Germinal center (tissue), 1 donor: ENCODE data around the gene FOXJ3.
A peak's percentile ranks its signal among the peaks of the same experiment; 100 is the strongest.

Experiments
- DNase-seq: peaks from one replicate; pipeline ENCODE4 v3.0.0; 2012; ENCODE audit warnings: mixed read lengths, low spot score

Gene FOXJ3

GRCh38 chr1:42167611-42168390 lies 167.2 kb downstream of the FOXJ3 start:
- DNase-seq: no peak

DNA sequence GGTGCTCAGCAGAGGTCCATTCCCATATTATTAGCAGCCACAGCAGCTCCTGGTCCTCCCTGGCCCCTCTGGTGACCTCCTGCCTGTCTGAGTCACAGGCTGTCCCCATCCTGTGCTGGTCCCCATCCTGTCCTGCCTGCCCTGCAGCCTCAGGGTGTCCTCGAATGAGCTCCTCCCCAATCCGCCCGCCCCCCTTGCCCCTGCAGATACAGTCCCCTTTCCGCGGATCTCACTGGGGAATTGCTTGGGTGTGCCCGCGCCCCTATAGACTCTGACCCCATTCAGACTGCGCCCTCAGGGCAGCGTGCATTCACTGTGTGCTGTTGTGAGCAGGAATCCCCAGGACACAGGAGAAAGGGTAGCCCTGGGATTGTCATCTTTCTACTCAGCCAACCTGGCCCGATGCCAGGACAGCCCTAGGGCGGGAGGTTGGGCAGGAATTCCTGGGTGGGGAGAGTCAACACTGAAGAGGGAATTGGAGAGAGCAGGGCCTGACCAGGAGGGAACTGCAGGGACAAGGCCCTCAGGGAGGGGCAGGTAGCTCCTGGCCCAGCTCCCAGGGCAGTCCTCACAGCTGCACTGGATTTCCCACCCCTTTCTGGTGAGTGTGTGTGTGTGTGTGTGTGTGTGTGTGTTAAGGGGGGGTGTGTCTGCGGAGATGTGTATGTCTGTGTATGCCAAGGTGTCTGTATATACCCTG lies 169.4 kb downstream of the FOXJ3 start:
- DNase-seq: no peak

DNA sequence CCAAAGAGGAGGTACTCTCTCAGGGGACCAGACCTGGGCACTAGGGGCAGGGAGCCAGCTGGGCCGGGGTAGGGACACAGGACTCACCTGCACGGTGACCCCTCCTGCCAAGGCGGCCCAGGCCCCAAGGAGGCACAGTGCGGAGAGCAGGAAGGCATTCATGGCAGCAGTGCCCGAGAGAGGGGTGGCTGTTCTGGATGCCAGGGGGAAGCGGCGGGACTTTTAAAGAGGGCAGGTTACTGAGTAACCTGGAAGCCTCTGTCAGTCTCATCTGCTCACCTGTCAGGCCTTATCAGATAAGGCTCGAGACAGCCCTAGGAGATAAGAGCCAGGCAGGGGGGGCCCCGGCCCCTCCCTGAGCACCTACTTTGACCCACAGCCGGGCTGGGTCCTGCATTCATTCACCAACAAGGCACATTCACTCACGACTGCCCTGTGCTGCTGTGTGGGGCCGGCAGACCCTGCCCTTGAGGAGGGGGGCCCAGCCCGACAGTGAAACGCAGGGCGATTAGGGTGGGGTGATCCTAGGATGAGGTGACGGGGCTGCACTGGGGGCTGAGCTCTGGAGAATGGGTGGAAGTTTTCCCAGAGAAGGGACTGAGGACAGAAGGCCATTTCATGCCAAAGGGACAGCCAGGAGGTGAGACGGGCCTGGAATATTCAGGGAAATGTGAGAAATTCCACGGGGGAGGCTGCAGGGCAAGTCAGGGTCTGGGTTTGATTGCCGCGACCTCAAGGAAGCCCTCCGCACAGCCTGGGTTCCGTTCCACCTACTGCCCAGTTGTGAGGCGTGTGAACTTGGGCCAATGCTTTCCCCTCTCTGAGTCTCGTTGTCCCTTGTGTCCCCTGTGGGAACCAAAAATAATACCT lies 170.2 kb downstream of the FOXJ3 start, which contains the start of gene GUCA2A:
TSS of gene GUCA2A (minus strand) at position 195 of the 870 bp plus-strand sequence. CDS start at position 162, 33 bp downstream.
- no peak for DNase-seq

GRCh38 chr1:42163536-42164503 lies 171.2 kb downstream of the FOXJ3 start:
- no peak for DNase-seq

- DNase-seq: no peak
Observed at GRCh38 chr1:42163114-42163513, 171.9 kb downstream of the FOXJ3 start.

DNA sequence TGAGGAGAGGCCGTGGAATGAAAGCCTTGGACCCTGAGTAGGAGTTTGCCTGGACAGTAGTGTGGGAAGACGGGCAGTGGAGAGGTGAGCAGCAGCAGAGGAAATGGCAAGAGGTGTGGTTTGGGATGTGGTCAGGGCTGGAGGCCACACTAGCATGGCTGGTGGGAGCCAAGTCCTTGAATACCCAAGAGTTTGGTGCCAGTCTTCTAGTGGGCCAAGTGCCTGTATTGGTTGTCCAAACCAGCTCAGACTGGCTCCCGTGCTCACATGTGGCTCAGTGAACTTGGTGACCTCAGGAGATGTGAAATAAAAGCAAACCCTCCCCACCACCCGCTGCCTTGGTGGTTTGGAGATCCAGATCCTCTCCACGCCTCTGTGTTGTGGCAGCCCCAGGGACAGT lies 172.9 kb downstream of the FOXJ3 start:
- DNase-seq: no peak

DNA sequence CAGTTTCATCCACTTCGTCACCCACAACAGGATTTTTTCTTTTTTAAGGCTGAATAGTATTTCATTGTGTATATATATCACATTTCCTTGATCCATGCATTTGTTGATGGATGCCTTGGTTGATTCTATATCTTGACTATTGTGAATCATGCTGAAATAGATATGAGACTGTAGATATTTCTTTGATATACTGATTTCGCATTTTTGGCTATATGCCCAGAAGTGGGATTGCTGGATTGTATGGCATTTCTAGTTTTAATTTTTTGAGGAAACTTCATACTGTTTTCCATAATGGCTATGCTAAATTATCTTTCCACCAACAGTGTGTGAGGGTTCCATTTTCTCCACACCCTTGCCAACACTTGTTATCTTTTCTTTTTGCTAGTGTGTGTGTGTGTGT lies 176.8 kb downstream of the FOXJ3 start:
- DNase-seq: no peak

GRCh38 chr1:42157667-42158066 lies 177.4 kb downstream of the FOXJ3 start:
- no peak for DNase-seq

DNA sequence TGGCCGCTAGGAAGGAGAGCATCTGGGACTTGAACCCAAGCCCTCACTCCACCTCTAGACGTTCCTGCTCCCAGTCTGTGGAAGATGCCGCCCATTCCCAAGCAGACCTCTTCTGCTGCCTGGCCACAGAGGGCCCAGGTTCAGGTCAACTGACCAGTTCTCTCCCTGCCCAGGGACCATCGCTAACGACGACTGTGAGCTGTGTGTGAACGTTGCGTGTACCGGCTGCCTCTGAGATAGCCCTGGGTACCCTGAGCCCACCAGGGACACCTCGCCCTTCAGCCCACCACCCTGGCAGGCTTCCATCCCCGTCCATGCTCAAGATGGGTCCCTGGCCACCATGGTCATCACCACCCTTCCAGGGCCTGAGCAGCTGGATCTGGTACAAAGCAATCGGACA lies 179.7 kb downstream of the FOXJ3 start:
- DNase-seq: no peak

DNA sequence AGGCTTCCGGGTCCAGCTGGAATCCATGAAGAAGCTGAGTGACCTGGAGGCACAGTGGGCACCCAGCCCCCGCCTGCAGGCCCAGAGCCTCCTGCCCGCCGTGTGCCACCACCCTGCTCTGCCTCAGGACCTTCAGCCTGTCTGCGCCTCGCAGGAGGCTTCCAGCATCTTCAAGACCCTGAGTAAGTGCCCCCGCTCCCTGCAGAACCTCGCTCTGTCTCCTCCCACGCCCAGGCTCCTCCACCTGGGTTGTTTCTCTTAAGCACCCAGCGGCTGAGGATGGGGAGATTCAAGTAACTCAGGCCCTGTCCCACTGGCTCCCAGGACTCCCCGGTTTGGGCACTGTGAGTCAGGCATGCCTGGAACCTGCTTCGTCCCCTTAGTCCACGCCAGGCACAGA lies 180.3 kb downstream of the FOXJ3 start:
- no peak for DNase-seq

- DNase-seq: no peak
Observed at GRCh38 chr1:42153624-42154023, 181.4 kb downstream of the FOXJ3 start.

GRCh38 chr1:42152907-42153600 lies 182.0 kb downstream of the FOXJ3 start, which contains the start of gene GUCA2B:
GUCA2B (plus strand) TSS chr1:42153410; CDS start chr1:42153451, 41 bp downstream.
- DNase-seq: no peak

DNA sequence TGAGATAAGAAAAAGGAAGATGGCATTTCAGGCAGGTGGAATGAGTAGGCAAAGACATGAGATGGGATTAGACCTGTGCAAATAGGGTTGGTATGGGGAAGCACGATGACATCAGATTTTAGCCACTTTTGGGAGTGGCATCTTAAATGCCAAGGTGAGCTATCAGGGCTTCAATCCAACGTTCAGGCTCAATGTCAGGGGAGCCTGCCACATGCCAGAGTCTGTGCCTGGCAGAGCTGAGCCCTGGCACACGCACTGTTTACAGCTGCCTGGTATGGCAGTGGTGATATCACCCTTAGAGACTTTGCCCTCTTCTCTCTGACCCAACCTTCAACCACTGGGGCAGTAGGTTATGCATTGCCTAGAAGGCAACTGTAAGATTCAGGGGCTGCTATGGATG lies 182.9 kb downstream of the FOXJ3 start:
- DNase-seq: no peak

DNA sequence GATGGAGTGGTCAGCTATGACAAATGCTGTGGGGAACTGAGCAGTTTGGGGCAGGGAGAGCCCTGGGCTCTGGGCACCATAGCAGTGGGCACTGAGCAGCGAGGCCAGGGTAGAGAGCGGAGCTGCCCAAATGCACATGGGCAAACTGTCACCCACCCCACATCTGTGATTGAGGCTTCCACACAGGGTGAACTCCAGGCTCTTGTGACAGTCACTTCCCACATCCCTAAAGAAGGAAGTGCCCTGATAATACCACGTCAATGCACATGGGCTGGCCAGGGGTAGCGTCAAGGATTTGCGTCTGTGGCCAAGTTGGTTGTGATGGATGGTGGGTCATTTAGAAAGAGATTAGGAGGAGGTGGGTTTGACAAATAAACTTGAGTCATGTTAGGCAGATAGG lies 184.4 kb downstream of the FOXJ3 start:
- DNase-seq: no peak

GRCh38 chr1:42148166-42148565 lies 186.9 kb downstream of the FOXJ3 start:
- DNase-seq: no peak

DNA sequence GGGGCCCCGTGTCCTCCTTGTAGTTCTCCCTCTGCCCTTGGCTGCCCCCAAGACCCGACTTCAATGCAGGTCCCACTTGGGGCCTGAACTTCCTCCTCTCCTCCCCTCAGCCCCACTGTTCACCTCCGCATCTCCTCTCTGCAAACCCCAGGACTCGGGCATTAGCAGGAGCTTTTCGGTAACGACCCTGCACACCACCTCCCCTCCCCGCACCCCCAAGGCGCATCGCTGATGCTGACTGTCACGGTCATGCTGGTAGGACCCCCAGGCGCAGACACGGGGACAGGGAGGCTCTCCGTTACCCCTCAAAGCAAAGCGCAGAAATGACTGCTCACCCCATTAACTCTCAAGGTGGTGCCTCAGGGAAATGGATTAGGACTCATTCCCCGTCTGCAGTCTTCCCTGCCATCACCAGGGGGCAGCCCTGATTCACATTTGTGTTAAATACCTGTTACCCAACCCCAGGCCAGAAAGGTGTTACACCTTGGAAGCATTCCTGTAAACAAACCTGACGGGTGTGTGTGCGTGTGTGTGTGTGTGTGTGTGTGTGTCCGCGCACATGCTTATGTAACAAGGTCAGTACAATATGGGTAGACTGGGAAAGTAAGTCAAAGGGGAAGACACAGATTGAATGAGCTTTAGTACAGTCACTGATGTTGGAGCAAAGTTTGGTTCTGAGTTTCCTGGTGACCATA lies 188.3 kb downstream of the FOXJ3 start:
- peak; percentile 72 for DNase-seq

- no peak for DNase-seq
Observed at GRCh38 chr1:42145764-42146625, 189.0 kb downstream of the FOXJ3 start.

DNA sequence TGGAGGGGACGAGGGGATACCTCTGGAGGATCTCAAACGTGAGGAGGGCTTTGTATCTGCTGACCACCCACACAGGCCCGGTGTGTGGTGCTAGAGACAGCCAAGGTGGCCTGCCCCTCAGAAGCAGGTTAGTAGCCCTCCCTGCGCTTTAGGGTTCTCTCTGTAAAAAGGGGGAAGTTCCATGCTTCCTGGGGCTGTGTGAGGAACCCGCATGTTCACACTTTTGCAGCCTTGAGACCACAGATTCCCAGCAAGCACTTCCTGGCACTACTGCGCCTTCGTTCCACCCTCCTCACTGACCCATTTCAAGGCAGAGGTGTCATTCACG lies 189.7 kb downstream of the FOXJ3 start:
- no peak for DNase-seq

GRCh38 chr1:42144711-42145388 lies 190.2 kb downstream of the FOXJ3 start:
- no peak for DNase-seq
